NT2/D1 (cell line): ENCODE data around the gene SYNJ1.
"Not testable (repeated sequence)": the region's sequence is repeated elsewhere in the genome, so short reads cannot be mapped to it uniquely, and the experiment has no call there.

ENCODE experiments used
- SUZ12 ChIP-seq: IDR thresholded peaks from 2 replicates; pipeline ENCODE4 v1.6.1; 2011; ENCODE audit not compliant: insufficient read length, insufficient read depth; ENCODE audit errors: extremely low read depth
- YY1 ChIP-seq: IDR thresholded peaks from 2 replicates; pipeline ENCODE4 v1.6.1; 2011; ENCODE audit not compliant: insufficient read length, insufficient read depth
- ZNF274 ChIP-seq: IDR thresholded peaks from 2 replicates; pipeline ENCODE4 v1.6.1; 2011; ENCODE audit warnings: mild to moderate bottlenecking, low read depth, low read length

DNA sequence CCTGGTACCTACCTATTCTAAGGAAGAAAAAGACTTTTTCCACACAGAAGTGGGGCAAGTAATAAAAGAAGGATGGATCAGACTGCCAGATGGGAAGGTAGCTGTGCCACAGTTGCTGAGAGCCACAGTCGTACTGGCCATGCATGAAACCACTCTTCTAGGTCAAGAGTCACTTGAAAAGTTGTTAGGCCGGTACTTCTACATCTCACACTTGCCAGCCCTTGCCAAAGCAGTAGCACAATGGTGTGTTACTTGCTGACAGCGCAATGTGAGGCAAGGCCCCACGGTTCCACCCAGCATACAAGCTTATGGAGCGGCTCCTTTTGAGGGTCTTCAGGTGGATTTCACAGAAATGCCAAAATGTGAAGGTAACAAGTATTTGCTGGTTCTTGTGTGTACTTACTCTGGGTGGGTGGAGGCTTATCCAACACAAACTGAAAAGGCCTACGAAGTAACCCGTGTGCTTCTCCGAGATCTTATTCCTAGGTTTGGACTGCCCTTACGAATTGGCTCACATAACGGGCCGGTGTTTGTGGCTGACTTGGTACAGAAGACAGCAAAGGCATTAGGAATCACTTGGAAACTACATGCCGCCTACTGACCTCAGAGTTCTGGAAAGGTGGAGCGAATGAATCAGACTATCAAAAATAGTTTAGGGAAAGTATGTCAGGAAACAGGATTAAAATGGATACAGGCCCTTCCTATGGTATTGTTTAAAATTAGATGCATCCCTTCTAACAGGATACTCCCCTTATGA is 66.6 kb downstream of the SYNJ1 start:
- TF ChIP-seq SUZ12, ZNF274, YY1: not testable (repeated sequence)
